ENCODE data around the gene PTPN11.
"Not testable (repeated sequence)": the region's sequence is repeated elsewhere in the genome, so short reads cannot be mapped to it uniquely, and the experiment has no call there.

The PTPN11 gene

DNA sequence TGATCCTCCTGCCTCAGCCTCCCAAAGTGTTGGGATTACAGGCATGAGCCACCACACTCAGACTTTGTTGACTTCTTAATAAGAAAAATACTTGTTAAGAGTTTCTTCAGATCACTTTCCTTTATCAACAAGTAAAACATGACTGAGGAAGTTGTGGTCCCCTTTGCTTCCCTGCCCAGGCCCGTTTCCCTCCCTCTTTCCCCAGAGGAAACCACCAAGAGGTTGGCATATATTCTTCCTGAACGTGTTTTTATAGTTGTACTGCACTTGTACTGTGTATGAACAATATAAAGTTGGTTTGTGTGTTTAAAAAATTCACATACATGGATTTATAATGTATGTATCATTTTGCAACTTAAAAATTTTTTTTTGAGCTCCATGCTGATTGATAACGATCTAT lies 28.4 kb downstream of the PTPN11 start:
- 0% methylated on average over 1 of the region's 3 CpGs for WGBS (ENCODE audit: insufficient coverage)
- DNase-seq = peak; percentile 65 to 83 (median 75)
- Histone ChIP-seq H3K4me3 (ENCODE audit: control insufficient read depth in 1 of 7, extremely low read depth in 1 of 7, insufficient read depth in 4 of 7, low read depth in 2 of 7, low read length in 6 of 7) (peak overlapping the region in 3 of 7 experiments; percentile 15 to 48 (median 30)), H3K27me3 (replicated peaks in 2 of 5; ENCODE audit: control insufficient read depth in 4 of 5, insufficient read depth in 5 of 5, low read length in 4 of 5) (no peaks in the 10 kb centered on the region), H3K9me3 (ENCODE audit: control extremely low read depth in 1 of 5, control insufficient read depth in 4 of 5, insufficient read depth in 2 of 5, low read depth in 1 of 5, low read length in 4 of 5) (no peaks in the 10 kb centered on the region), H3K36me3 (ENCODE audit: control insufficient read depth in 4 of 4, insufficient read depth in 4 of 4, low read length in 3 of 4) (peaks cover 13 to 27% (median 18%) of the 10 kb centered on the region in 4 experiments), H3K27ac (ENCODE audit: insufficient read depth in 1 of 2, low read depth in 1 of 2, low read length in 2 of 2, poor library complexity in 1 of 2, severe bottlenecking in 2 of 2) (peak overlapping the region in 1 of 2 experiments; percentile 34), H3K4me1 (ENCODE audit: control extremely low read depth in 1 of 4, control insufficient read depth in 4 of 4, insufficient read depth in 4 of 4, low read length in 3 of 4) (peaks cover 11 to 30% (median 22%) of the 10 kb centered on the region in 4 experiments)
- ChIA-PET CTCF (interaction anchor here (1.1 to 1.5 kb wide), 3 partner anchors 9 to 30 kb away, joined by 3 to 5 read pairs (median 3); no protein-coding TSS in a partner anchor), POLR2A (no interaction called here)

DNA sequence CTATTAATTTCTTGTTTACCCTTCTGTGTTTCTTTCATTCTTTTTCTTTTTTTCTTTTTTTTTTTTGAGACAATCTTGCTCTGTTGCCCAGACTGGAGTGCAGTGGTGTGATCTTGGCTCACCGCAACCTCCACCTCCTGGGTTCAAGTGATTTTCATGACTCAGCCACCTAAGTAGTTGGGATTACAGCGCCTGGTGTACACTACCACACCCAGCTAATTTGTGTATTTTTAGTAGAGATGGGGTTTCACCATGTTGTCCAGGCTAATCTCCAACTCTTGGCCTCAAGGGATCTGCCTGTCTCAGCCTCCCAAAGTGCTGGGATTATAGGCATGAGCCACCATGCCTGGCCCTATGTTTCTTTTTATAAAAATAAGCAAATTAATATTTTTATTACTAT lies 29.4 kb downstream of the PTPN11 start:
- H3K4me3 ChIP-seq (ENCODE audit: control insufficient read depth in 1 of 7, extremely low read depth in 1 of 7, insufficient read depth in 4 of 7, low read depth in 2 of 7, low read length in 6 of 7); H3K27ac ChIP-seq (ENCODE audit: insufficient read depth in 1 of 2, low read depth in 1 of 2, low read length in 2 of 2, poor library complexity in 1 of 2, severe bottlenecking in 2 of 2); DNase-seq; H3K9me3 ChIP-seq (ENCODE audit: control extremely low read depth in 1 of 5, control insufficient read depth in 4 of 5, insufficient read depth in 2 of 5, low read depth in 1 of 5, low read length in 4 of 5); H3K27me3 ChIP-seq (replicated peaks in 2 of 5; ENCODE audit: control insufficient read depth in 4 of 5, insufficient read depth in 5 of 5, low read length in 4 of 5); POLR2A ChIA-PET: not testable (repeated sequence)
- Histone ChIP-seq H3K36me3 (ENCODE audit: control insufficient read depth in 4 of 4, insufficient read depth in 4 of 4, low read length in 3 of 4) (peaks cover 17 to 33% (median 20%) of the 10 kb centered on the region in 4 experiments), H3K4me1 (ENCODE audit: control extremely low read depth in 1 of 4, control insufficient read depth in 4 of 4, insufficient read depth in 4 of 4, low read length in 3 of 4) (peaks cover 11 to 30% (median 22%) of the 10 kb centered on the region in 4 experiments)
- 100% methylated on average over 1 of the region's 2 CpGs for WGBS (ENCODE audit: insufficient coverage)
- CTCF ChIA-PET = interaction anchor here (1.5 kb wide), 1 partner anchor 31 kb away, joined by 5 read pairs; no protein-coding TSS in a partner anchor

DNA sequence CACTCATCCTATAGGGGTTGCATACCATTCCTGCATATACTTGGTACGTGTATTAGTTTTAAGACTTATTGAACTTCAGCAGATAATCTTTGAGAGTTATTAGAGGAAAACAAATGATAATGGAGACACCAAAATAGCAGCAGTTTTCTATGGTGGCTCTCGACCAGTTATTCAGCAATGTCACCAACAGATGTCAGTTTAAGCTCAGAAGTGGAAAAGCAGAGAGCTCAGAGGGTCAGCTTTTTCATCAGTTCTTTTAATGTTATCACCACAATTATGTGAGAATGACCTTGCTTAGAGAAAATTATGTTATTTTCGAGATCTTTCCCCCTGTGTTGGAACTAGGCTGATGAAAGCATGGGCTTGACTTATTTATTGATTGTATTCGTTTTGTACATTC lies 32.0 kb downstream of the PTPN11 start:
- H3K36me3 ChIP-seq (ENCODE audit: control insufficient read depth in 4 of 4, insufficient read depth in 4 of 4, low read length in 3 of 4) = peaks cover 23 to 47% (median 36%) of the 10 kb centered on the region in 4 experiments

DNA sequence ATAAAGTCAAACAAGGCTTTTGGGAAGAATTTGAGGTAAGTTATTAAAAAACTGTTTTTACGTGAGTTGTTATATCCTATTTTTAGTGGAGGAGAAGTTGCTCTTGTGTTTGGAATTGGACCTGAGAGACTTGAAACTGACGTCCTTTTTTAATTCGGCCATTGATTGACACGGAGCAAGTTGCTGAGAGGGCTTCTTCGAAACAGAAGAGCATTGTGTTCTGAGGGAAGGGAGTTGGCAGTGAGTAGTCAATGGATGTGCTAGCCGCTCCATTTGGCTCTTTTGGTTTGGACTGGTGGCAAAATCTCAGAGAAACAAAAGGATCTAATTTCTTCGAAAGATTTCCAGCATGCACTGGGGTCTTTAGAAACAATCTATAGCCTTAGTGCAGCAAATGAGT lies 37.3 kb downstream of the PTPN11 start:
- no peak for DNase-seq
- H3K4me1 ChIP-seq (ENCODE audit: control extremely low read depth in 1 of 4, control insufficient read depth in 4 of 4, insufficient read depth in 4 of 4, low read length in 3 of 4) = no peaks in the 10 kb centered on the region
- no peak overlapping the region for H3K27ac ChIP-seq (ENCODE audit: insufficient read depth in 1 of 2, low read depth in 1 of 2, low read length in 2 of 2, poor library complexity in 1 of 2, severe bottlenecking in 2 of 2)
- POLR2A ChIA-PET = interaction anchor here (0.6 kb wide), 1 partner anchor 15 kb away, joined by 3 read pairs; no protein-coding TSS in a partner anchor
- CTCF ChIA-PET = interaction anchor here (0.9 to 1.1 kb wide), 2 partner anchors 9 to 529 kb away, joined by 3 read pairs; no protein-coding TSS in a partner anchor
- peaks cover 21 to 59% (median 41%) of the 10 kb centered on the region in 4 experiments for H3K36me3 ChIP-seq (ENCODE audit: control insufficient read depth in 4 of 4, insufficient read depth in 4 of 4, low read length in 3 of 4)
- no peaks in the 10 kb centered on the region for H3K27me3 ChIP-seq (replicated peaks in 2 of 5; ENCODE audit: control insufficient read depth in 4 of 5, insufficient read depth in 5 of 5, low read length in 4 of 5)
- no peak overlapping the region for H3K4me3 ChIP-seq (ENCODE audit: control insufficient read depth in 1 of 7, extremely low read depth in 1 of 7, insufficient read depth in 4 of 7, low read depth in 2 of 7, low read length in 6 of 7)
- H3K9me3 ChIP-seq (ENCODE audit: control extremely low read depth in 1 of 5, control insufficient read depth in 4 of 5, insufficient read depth in 2 of 5, low read depth in 1 of 5, low read length in 4 of 5) = no peaks in the 10 kb centered on the region
- WGBS (ENCODE audit: insufficient coverage) = 100% methylated on average over 6 of the region's 7 CpGs

More for the DNA sequence above, 32.0 kb downstream of the PTPN11 start:
- H3K27ac ChIP-seq (ENCODE audit: insufficient read depth in 1 of 2, low read depth in 1 of 2, low read length in 2 of 2, poor library complexity in 1 of 2, severe bottlenecking in 2 of 2) = no peak overlapping the region
- WGBS (ENCODE audit: insufficient coverage) = 70% methylated on average over 2 of the region's 4 CpGs
- CTCF ChIA-PET = interaction anchor here (1.3 to 2.2 kb wide), 2 partner anchors 10 to 13 kb away, joined by 6 read pairs; no protein-coding TSS in a partner anchor
- POLR2A ChIA-PET = no interaction called here
- no peak overlapping the region for H3K4me3 ChIP-seq (ENCODE audit: control insufficient read depth in 1 of 7, extremely low read depth in 1 of 7, insufficient read depth in 4 of 7, low read depth in 2 of 7, low read length in 6 of 7)
- H3K9me3 ChIP-seq (ENCODE audit: control extremely low read depth in 1 of 5, control insufficient read depth in 4 of 5, insufficient read depth in 2 of 5, low read depth in 1 of 5, low read length in 4 of 5) = no peaks in the 10 kb centered on the region
- H3K4me1 ChIP-seq (ENCODE audit: control extremely low read depth in 1 of 4, control insufficient read depth in 4 of 4, insufficient read depth in 4 of 4, low read length in 3 of 4) = peaks cover 11 to 24% (median 21%) of the 10 kb centered on the region in 4 experiments
- peak in 1 of 3 donors; percentile 10 for DNase-seq
- no peaks in the 10 kb centered on the region for H3K27me3 ChIP-seq (replicated peaks in 2 of 5; ENCODE audit: control insufficient read depth in 4 of 5, insufficient read depth in 5 of 5, low read length in 4 of 5)

DNA sequence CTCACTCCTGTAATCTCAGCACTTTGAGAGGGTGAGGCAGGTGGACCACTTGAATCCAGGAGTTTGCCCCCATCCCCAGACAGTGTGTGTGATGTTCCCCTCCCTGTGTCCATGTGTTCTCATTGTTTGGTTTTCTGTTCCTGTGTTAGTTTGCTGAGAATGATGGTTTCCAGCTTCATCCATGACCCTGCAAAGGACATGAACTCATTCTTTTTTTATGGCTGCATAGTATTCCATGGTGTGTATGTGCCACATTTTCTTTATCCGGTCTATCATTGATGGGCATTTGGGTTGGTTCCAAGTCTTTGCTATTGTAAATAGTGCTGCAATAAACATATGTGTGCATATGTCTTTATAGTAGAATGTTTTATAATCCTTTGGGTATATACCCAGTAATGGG lies 38.4 kb downstream of the PTPN11 start:
- H3K4me1 ChIP-seq (ENCODE audit: control extremely low read depth in 1 of 4, control insufficient read depth in 4 of 4, insufficient read depth in 4 of 4, low read length in 3 of 4); H3K4me3 ChIP-seq (ENCODE audit: control insufficient read depth in 1 of 7, extremely low read depth in 1 of 7, insufficient read depth in 4 of 7, low read depth in 2 of 7, low read length in 6 of 7); POLR2A ChIA-PET; H3K27me3 ChIP-seq (replicated peaks in 2 of 5; ENCODE audit: control insufficient read depth in 4 of 5, insufficient read depth in 5 of 5, low read length in 4 of 5); DNase-seq; H3K27ac ChIP-seq (ENCODE audit: insufficient read depth in 1 of 2, low read depth in 1 of 2, low read length in 2 of 2, poor library complexity in 1 of 2, severe bottlenecking in 2 of 2); H3K9me3 ChIP-seq (ENCODE audit: control extremely low read depth in 1 of 5, control insufficient read depth in 4 of 5, insufficient read depth in 2 of 5, low read depth in 1 of 5, low read length in 4 of 5): not testable (repeated sequence)
- WGBS (ENCODE audit: insufficient coverage) = 100% methylated on average over 1 of the region's 1 CpG
- peaks cover 22 to 54% (median 39%) of the 10 kb centered on the region in 4 experiments for H3K36me3 ChIP-seq (ENCODE audit: control insufficient read depth in 4 of 4, insufficient read depth in 4 of 4, low read length in 3 of 4)
- CTCF ChIA-PET = interaction anchor here (0.9 kb wide), 1 partner anchor 10 kb away, joined by 3 read pairs; no protein-coding TSS in a partner anchor

DNA sequence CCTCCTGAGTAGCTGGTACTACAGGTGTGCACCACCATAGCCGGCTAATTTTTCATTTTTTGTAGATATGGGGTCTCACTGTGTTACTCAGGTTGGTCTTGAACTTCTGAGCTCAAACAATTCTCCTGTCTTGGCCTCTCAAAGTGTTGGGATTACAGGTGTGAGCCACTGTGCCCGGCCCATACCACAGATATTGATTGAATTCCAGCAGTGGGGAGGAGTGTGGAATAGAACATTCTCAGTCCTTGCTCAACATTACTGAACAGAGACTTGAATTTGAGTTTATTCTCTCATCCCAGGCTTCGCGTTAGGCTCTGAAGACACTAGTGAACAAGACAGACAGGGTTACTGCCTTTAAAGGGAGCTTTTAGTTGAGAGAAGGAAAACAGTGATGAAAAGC lies 39.6 kb downstream of the PTPN11 start:
- Histone ChIP-seq H3K27ac (ENCODE audit: insufficient read depth in 1 of 2, low read depth in 1 of 2, low read length in 2 of 2, poor library complexity in 1 of 2, severe bottlenecking in 2 of 2) (no peak overlapping the region), H3K27me3 (replicated peaks in 2 of 5; ENCODE audit: control insufficient read depth in 4 of 5, insufficient read depth in 5 of 5, low read length in 4 of 5) (no peaks in the 10 kb centered on the region), H3K4me3 (ENCODE audit: control insufficient read depth in 1 of 7, extremely low read depth in 1 of 7, insufficient read depth in 4 of 7, low read depth in 2 of 7, low read length in 6 of 7) (no peak overlapping the region), H3K9me3 (ENCODE audit: control extremely low read depth in 1 of 5, control insufficient read depth in 4 of 5, insufficient read depth in 2 of 5, low read depth in 1 of 5, low read length in 4 of 5) (no peaks in the 10 kb centered on the region), H3K36me3 (ENCODE audit: control insufficient read depth in 4 of 4, insufficient read depth in 4 of 4, low read length in 3 of 4) (peaks cover 17 to 50% (median 35%) of the 10 kb centered on the region in 4 experiments), H3K4me1 (ENCODE audit: control extremely low read depth in 1 of 4, control insufficient read depth in 4 of 4, insufficient read depth in 4 of 4, low read length in 3 of 4) (peaks cover 0 to 2% (median under 1%) of the 10 kb centered on the region in 4 experiments)
- ChIA-PET POLR2A (no interaction called here), CTCF (interaction anchor here (0.8 to 1.3 kb wide), 2 partner anchors 8 to 12 kb away, joined by 3 read pairs; no protein-coding TSS in a partner anchor)
- DNase-seq = no peak
- 100% methylated on average over 2 of the region's 4 CpGs for WGBS (ENCODE audit: insufficient coverage)

DNA sequence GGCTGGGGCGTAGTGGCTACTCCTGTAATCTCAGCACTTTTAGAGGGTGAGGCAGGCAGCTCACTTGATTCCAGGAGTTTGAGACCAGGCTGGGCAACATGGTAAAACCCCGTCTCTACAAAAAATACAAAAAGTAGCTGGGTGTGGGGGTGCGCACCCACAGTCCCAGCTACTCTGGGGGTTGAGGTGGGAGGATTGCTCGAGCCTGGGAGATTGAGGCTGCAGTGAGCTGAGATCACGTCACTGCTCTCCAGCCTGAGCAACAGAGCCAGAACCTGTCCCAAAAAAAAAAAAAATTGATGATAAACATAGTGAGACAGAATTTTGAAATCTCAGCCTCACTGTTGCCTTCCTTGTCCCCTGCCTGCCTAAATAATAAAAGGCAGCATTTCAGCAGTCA lies 40.0 kb downstream of the PTPN11 start:
- CTCF ChIA-PET = interaction anchor here (0.8 to 1.3 kb wide), 2 partner anchors 9 to 12 kb away, joined by 3 read pairs; no protein-coding TSS in a partner anchor

More for the DNA sequence above, 40.0 kb downstream of the PTPN11 start:
- Histone ChIP-seq H3K36me3 (ENCODE audit: control insufficient read depth in 4 of 4, insufficient read depth in 4 of 4, low read length in 3 of 4) (peaks cover 15 to 46% (median 32%) of the 10 kb centered on the region in 4 experiments), H3K4me1 (ENCODE audit: control extremely low read depth in 1 of 4, control insufficient read depth in 4 of 4, insufficient read depth in 4 of 4, low read length in 3 of 4) (peaks cover 0 to 6% (median 4%) of the 10 kb centered on the region in 4 experiments), H3K4me3 (ENCODE audit: control insufficient read depth in 1 of 7, extremely low read depth in 1 of 7, insufficient read depth in 4 of 7, low read depth in 2 of 7, low read length in 6 of 7) (no peak overlapping the region), H3K9me3 (ENCODE audit: control extremely low read depth in 1 of 5, control insufficient read depth in 4 of 5, insufficient read depth in 2 of 5, low read depth in 1 of 5, low read length in 4 of 5) (no peaks in the 10 kb centered on the region), H3K27me3 (replicated peaks in 2 of 5; ENCODE audit: control insufficient read depth in 4 of 5, insufficient read depth in 5 of 5, low read length in 4 of 5) (no peaks in the 10 kb centered on the region), H3K27ac (ENCODE audit: insufficient read depth in 1 of 2, low read depth in 1 of 2, low read length in 2 of 2, poor library complexity in 1 of 2, severe bottlenecking in 2 of 2) (no peak overlapping the region)
- DNase-seq = no peak
- 96% methylated on average over 5 of the region's 5 CpGs for WGBS (ENCODE audit: insufficient coverage)
- POLR2A ChIA-PET = no interaction called here
